Loucy (cell line): ENCODE results near the gene TNS3.
"Not testable (repeated sequence)": the region's sequence is repeated elsewhere in the genome, so short reads cannot be mapped to it uniquely, and the experiment has no call there.

ENCODE experiments used
- H2AFZ ChIP-seq: fragments of 200-600 bp; sonication (generic); 2 replicates; pipeline ENCODE4 v1.6.0; 2016; ENCODE audit warnings: antibody characterized with exemption, mild to moderate bottlenecking, low read length, moderate library complexity
- H3F3A ChIP-seq: fragments of 200-600 bp; 2 replicates; pipeline ENCODE4 v1.6.0; 2016; ENCODE audit warnings: antibody characterized with exemption, low read depth, mild to moderate bottlenecking
- H3K27me3 ChIP-seq: fragments of 200-600 bp; sonication (generic); 2 replicates; pipeline ENCODE4 v1.6.1; 2014; ENCODE audit warnings: low read length, mild to moderate bottlenecking; ENCODE audit not compliant: insufficient read depth, poor library complexity, severe bottlenecking
- H3K36me3 ChIP-seq: fragments of 200-600 bp; sonication (generic); 2 replicates; pipeline ENCODE4 v1.6.1; 2016; ENCODE audit warnings: low read length; ENCODE audit not compliant: insufficient read depth
- H3K4me1 ChIP-seq: fragments of 200-600 bp; sonication (generic); 2 replicates; pipeline ENCODE4 v1.5.1; 2014; ENCODE audit warnings: low read length, mild to moderate bottlenecking; ENCODE audit not compliant: insufficient read depth, poor library complexity, severe bottlenecking
- H3K4me2 ChIP-seq: fragments of 200-600 bp; sonication (generic); 2 replicates; pipeline ENCODE4 v1.6.0; 2014; ENCODE audit warnings: antibody characterized with exemption, low read length, low read depth, mild to moderate bottlenecking; ENCODE audit not compliant: poor library complexity, severe bottlenecking
- H3K4me3 ChIP-seq: fragments of 200-600 bp; sonication (generic); 2 replicates; pipeline ENCODE4 v1.5.1; 2014; ENCODE audit warnings: low read length, mild to moderate bottlenecking, mixed read lengths; ENCODE audit not compliant: poor library complexity, severe bottlenecking
- H3K79me2 ChIP-seq: fragments of 200-600 bp; sonication (generic); 2 replicates; pipeline ENCODE4 v1.6.1; 2014; ENCODE audit warnings: low read length; ENCODE audit not compliant: insufficient read depth
- H3K9ac ChIP-seq: fragments of 200-600 bp; sonication (generic); 2 replicates; pipeline ENCODE4 v1.6.0; 2014; ENCODE audit warnings: mild to moderate bottlenecking, low read depth, low read length, moderate library complexity; ENCODE audit not compliant: poor library complexity, severe bottlenecking
- H3K9me2 ChIP-seq: fragments of 200-600 bp; sonication (generic); replicated peaks from 2 replicates; pipeline ENCODE4 v1.6.1; 2016; ENCODE audit warnings: low read depth, low read length, mixed read lengths
- H3K9me3 ChIP-seq: fragments of 200-600 bp; sonication (generic); 2 replicates; pipeline ENCODE4 v1.6.1; 2014; ENCODE audit warnings: mild to moderate bottlenecking, antibody characterized with exemption, low read length, low read depth; ENCODE audit not compliant: insufficient read depth
- H4K20me1 ChIP-seq: fragments of 200-600 bp; sonication (generic); 2 replicates; pipeline ENCODE4 v1.6.0; 2014; ENCODE audit warnings: antibody characterized with exemption, low read length, mild to moderate bottlenecking; ENCODE audit not compliant: insufficient read depth, poor library complexity, severe bottlenecking
- EZH2phosphoT487 ChIP-seq: fragments of 200-600 bp; IDR thresholded peaks from 2 replicates; pipeline ENCODE4 v1.6.1; 2018; ENCODE audit warnings: antibody characterized with exemption, mild to moderate bottlenecking, moderate library complexity, borderline replicate concordance
- TF ChIP-seq, protein P1 (sequence below): fragments of 200-600 bp; sonication (generic); conservative IDR thresholded peaks from 2 replicates; pipeline ENCODE4 v1.5.1; 2014; ENCODE audit warnings: mild to moderate bottlenecking, antibody characterized with exemption, low read length

The TNS3 gene

DNA sequence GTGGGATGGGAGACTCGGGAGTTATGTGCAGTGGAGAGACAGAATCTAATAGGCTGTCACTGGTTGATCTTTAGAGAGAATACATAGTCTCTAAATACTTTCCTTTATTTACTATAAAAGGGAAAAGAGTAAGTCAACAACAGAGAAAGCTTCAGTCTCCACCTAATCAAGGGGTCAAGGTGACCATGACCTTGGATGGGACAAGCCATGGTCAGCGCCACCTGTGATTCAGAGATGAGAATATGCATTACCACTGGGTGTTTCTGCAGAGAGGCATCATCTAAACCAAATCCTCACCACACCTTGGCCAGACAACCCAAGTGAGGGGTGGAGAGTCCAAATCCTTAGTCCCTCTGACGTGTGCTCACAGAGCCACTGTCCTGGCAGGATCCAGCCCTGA lies 39.9 kb downstream of the TNS3 start:
- H3K4me2 ChIP-seq, result no peak overlapping the region
- no peak overlapping the region for H3K4me3 ChIP-seq
- H3K9ac ChIP-seq, result no peak overlapping the region
- no peaks in the 10 kb centered on the region for H3K79me2 ChIP-seq
- no peaks in the 10 kb centered on the region for H4K20me1 ChIP-seq
- TF ChIP-seq EZH2phosphoT487, result no peak
- TF ChIP-seq, protein P1, sequence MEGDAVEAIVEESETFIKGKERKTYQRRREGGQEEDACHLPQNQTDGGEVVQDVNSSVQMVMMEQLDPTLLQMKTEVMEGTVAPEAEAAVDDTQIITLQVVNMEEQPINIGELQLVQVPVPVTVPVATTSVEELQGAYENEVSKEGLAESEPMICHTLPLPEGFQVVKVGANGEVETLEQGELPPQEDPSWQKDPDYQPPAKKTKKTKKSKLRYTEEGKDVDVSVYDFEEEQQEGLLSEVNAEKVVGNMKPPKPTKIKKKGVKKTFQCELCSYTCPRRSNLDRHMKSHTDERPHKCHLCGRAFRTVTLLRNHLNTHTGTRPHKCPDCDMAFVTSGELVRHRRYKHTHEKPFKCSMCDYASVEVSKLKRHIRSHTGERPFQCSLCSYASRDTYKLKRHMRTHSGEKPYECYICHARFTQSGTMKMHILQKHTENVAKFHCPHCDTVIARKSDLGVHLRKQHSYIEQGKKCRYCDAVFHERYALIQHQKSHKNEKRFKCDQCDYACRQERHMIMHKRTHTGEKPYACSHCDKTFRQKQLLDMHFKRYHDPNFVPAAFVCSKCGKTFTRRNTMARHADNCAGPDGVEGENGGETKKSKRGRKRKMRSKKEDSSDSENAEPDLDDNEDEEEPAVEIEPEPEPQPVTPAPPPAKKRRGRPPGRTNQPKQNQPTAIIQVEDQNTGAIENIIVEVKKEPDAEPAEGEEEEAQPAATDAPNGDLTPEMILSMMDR, result no peak
- H3K36me3 ChIP-seq, result no peaks in the 10 kb centered on the region
- H2AFZ ChIP-seq, result no peak overlapping the region
- peaks cover 7% of the 10 kb centered on the region; the same call in 1 of the 2 replicates for H3K9me3 ChIP-seq
- no peaks in the 10 kb centered on the region for H3K9me2 ChIP-seq
- no peaks in the 10 kb centered on the region for H3F3A ChIP-seq
- no peaks in the 10 kb centered on the region for H3K4me1 ChIP-seq
- no peaks in the 10 kb centered on the region for H3K27me3 ChIP-seq

DNA sequence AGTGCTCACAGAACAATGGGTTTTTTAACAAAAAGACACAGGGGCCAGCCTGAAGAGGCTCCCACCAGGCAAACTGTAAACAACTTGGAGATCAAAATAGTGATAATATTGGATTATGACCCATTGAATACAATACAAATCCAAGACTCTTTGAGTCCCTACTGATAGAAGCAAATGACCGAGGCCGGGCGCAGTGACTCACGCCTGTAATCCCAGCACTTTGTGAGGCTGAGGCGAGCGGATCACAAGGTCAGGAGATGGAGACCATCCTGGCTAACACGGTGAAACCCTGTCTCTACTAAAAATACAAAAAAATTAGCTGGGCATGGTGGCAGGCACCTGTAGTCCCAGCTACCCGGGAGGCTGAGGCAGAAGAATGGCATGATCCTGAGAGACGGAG lies 40.4 kb downstream of the TNS3 start:
- not testable (repeated sequence) for H3F3A ChIP-seq, H3K4me1 ChIP-seq

DNA sequence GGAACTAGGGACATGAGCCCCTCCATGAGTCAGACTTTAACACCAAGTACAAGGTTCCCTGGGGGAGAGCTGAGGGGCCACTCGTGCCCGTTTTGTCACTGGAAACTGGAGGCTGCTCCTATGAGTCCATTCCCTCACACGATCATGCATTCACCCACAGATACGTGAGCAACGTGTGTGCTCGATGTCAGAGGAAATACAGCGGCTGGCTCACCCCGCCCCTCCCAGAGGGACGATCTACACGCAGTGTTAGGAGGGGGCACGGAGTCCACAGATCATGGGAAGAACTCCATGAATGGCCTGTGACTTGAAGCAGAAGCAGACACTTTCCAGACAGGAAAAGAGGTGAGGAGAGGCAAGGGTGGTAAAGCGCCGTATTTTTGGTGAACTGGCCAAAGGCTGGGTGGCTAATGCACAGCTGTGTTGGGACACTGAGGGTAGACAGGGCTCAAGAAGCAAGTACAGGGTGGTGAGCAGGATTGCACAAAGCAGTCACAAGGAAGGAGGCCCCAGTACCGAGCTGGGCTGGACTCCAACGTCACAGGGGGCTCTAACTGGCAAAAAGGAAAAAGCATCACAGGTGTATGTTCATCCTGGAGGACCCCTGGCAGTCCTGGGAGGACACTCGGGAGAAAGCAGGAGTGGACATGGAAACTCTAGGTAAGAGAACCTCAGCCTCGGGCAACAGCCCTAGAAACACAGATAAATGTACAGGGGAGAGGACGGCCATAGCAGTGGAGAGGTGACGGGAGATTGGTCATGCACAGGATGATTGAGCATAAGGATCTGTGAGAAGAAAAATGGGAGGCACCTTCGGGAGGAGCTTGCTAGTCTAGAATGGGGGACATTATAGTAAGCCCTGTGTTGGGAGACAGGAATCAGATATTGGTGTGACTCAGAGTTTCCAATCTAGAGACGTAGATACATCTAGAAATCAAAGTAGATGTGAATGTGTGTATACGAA lies 41.2 kb downstream of the TNS3 start:
- H2AFZ ChIP-seq, result no peak overlapping the region
- H3K9me3 ChIP-seq, result peaks cover 7% of the 10 kb centered on the region; the same call in 1 of the 2 replicates
- no peaks in the 10 kb centered on the region for H3K79me2 ChIP-seq
- H3K36me3 ChIP-seq, result no peaks in the 10 kb centered on the region
- H3K4me2 ChIP-seq, result no peak overlapping the region
- H3F3A ChIP-seq, result no peaks in the 10 kb centered on the region
- TF ChIP-seq, protein P1, result no peak
- no peak for TF ChIP-seq EZH2phosphoT487
- no peaks in the 10 kb centered on the region for H4K20me1 ChIP-seq
- H3K27me3 ChIP-seq, result no peaks in the 10 kb centered on the region
- H3K9me2 ChIP-seq, result no peaks in the 10 kb centered on the region
- no peaks in the 10 kb centered on the region for H3K4me1 ChIP-seq
- no peak overlapping the region for H3K4me3 ChIP-seq
- no peak overlapping the region for H3K9ac ChIP-seq

More for the DNA sequence above, 40.4 kb downstream of the TNS3 start:
- not testable (repeated sequence) for H3K4me3 ChIP-seq, H2AFZ ChIP-seq, H3K9me3 ChIP-seq, H3K36me3 ChIP-seq, H3K9me2 ChIP-seq, H3K79me2 ChIP-seq, H4K20me1 ChIP-seq, H3K4me2 ChIP-seq, H3K27me3 ChIP-seq, H3K9ac ChIP-seq

DNA sequence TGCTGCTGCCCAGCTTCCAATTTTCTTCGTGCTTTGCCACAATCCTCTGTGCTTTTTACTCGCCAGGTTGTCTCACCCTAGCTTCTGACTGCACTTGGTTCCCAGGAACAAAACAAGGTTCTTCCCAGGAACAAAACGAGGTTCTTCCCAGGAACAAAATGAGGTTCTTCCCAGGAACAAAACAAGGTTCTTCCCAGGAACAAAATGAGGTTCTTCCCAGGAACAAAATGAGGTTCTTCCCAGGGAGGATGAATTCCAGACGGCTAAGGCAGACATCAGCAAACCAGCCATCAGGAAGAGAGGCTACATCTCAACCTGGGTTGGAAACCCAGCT lies 41.9 kb downstream of the TNS3 start:
- Histone ChIP-seq H3K4me1 (no peaks in the 10 kb centered on the region), H3K4me2 (no peak overlapping the region), H4K20me1 (no peaks in the 10 kb centered on the region), H2AFZ (no peak overlapping the region), H3K9ac (no peak overlapping the region), H3F3A (no peaks in the 10 kb centered on the region), H3K79me2 (no peaks in the 10 kb centered on the region), H3K4me3 (no peak overlapping the region), H3K27me3 (no peaks in the 10 kb centered on the region), H3K9me2 (no peaks in the 10 kb centered on the region), H3K36me3 (no peaks in the 10 kb centered on the region), H3K9me3 (peaks cover 7% of the 10 kb centered on the region; the same call in 1 of the 2 replicates)
- TF ChIP-seq EZH2phosphoT487, result no peak
- TF ChIP-seq, protein P1, result no peak
